Muscle layer of colon (tissue), 2 donors: ENCODE data around the gene THUMPD2.

Experiments
- H3K27ac ChIP-seq: one replicate; pipeline ENCODE4 v1.7.0; 2013; ENCODE audit warnings: low read depth, mild to moderate bottlenecking, low read length, moderate library complexity
- H3K27me3 ChIP-seq, 2 donors: one replicate each; pipeline ENCODE4 v1.7.0; 2013; ENCODE audit warnings: low read length in 2 of 2, mild to moderate bottlenecking in 2 of 2; ENCODE audit not compliant: insufficient read depth in 2 of 2, control insufficient read depth in 1 of 2
- H3K36me3 ChIP-seq: one replicate; pipeline ENCODE4 v1.7.0; 2013; ENCODE audit warnings: mild to moderate bottlenecking, low read length; ENCODE audit not compliant: insufficient read depth
- H3K4me1 ChIP-seq: one replicate; pipeline ENCODE4 v1.7.0; 2013; ENCODE audit warnings: mild to moderate bottlenecking, low read length; ENCODE audit not compliant: insufficient read depth
- H3K4me3 ChIP-seq, 2 donors: one replicate each; pipeline ENCODE4 v1.7.0; 2013; ENCODE audit warnings: low read length in 2 of 2, low read depth in 1 of 2, mild to moderate bottlenecking in 1 of 2, moderate library complexity in 1 of 2
- H3K9ac ChIP-seq: one replicate; pipeline ENCODE4 v1.7.0; 2013; ENCODE audit warnings: low read length
- H3K9me3 ChIP-seq: one replicate; pipeline ENCODE4 v1.7.0; 2013; ENCODE audit warnings: mild to moderate bottlenecking, low read length
- donor health status: abdominal sarcoma.
- donor health status: Adenocarcinoma of cecum.

THUMPD2 gene

GRCh38 chr2:39696101-39696553 is 82.9 kb downstream of the THUMPD2 start:
- H3K27ac ChIP-seq = no peak overlapping the region
- no peaks in the 10 kb centered on the region for H3K9me3 ChIP-seq
- no peaks in the 10 kb centered on the region for H3K27me3 ChIP-seq
- peaks cover 19% of the 10 kb centered on the region for H3K4me1 ChIP-seq
- H3K36me3 ChIP-seq = no peaks in the 10 kb centered on the region
- no peak overlapping the region for H3K9ac ChIP-seq
- no peak overlapping the region for H3K4me3 ChIP-seq

DNA sequence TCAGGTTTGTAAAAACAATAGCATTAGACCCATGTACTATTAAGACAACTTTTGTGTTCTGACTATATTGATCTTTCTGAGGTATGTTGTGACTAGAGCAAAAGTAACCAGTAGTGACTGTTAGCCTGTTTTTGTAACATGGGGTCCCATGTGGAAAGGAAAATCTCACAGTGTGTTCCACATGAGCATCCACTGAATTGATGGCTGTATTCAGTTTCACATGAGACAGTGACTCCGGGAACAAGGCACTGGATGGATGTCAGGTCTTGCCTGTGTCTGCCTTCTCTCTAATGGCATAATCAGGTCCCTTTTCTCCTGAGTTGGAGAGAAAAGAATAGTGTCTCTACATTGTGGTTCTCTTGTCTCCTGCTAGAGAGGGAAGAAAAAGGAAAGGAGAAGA is 85.8 kb downstream of the THUMPD2 start:
- Histone ChIP-seq H3K27me3 (no peaks in the 10 kb centered on the region), H3K9ac (no peak overlapping the region), H3K4me1 (peaks cover 19% of the 10 kb centered on the region), H3K9me3 (no peaks in the 10 kb centered on the region), H3K36me3 (no peaks in the 10 kb centered on the region), H3K4me3 (no peak overlapping the region), H3K27ac (no peak overlapping the region)

DNA sequence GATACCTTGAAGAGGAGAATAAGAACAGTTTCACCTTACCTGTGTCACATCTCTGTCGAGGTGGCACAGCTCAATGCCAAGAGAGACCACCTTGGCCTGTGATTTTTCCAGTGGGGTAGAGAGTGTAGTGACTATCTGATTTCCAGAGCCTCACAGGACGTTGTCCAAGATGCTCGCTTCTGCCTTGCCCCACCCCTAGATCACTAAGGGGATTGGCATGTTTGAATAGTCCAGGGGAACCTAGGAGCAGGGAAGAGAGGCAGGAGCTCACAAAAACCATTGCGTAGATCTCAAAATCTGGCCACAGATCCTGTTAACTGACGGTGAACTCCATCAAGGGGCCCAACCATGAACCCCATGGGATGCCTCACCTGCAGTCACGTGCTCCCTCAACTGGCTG is 89.2 kb downstream of the THUMPD2 start:
- H3K4me1 ChIP-seq = no peaks in the 10 kb centered on the region
- H3K4me3 ChIP-seq = no peak overlapping the region
- no peak overlapping the region for H3K27ac ChIP-seq
- no peaks in the 10 kb centered on the region for H3K36me3 ChIP-seq
- no peak overlapping the region for H3K9ac ChIP-seq
- H3K27me3 ChIP-seq = no peaks in the 10 kb centered on the region
- no peaks in the 10 kb centered on the region for H3K9me3 ChIP-seq

DNA sequence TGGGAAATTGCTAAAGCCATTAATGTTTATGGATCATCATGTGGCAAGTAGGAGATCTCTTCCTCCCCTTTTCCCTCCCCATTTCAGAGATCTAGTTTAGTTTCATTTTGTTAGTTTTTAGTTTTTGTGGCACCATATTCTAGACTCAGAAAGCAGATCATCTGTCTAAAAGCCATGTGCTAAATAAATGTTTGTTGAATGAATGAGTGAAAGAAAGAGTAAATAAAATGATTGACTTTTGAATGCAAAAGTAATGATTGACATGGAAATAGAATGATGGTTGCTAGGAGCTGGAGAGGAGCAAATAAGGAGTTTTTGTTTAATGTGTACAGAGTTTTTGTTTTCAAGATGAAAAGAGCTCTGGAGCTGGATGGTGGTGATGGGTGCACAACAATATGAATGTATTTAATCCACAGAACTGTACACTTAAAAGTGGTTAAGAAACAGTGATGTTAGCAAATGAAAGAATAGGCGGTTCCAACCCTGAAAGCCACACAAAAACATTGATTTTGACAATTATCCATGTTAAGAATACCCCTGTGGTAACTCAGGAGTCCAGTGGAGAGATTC is 89.7 kb downstream of the THUMPD2 start:
- Histone ChIP-seq H3K4me1 (no peaks in the 10 kb centered on the region), H3K9me3 (no peaks in the 10 kb centered on the region), H3K27me3 (no peaks in the 10 kb centered on the region), H3K9ac (no peak overlapping the region), H3K27ac (no peak overlapping the region), H3K36me3 (no peaks in the 10 kb centered on the region), H3K4me3 (no peak overlapping the region)

DNA sequence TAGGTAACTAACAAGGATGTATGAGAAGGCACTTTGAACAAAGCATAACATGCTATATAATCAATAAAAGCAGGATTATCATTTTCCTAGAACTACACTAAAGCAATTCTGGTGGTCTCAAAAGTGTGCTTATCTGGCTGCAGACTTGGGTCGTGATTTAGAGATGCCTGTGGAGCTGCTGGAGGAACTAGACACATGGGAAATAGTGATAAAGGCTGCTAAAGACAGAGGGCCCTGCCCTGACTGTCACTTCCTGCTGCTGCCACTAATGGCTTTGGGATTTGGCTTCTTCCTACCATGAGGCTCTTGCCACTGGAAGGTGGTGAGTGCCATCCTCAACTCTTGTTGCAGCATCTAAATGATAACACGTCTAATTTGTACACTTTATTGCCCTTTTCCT is 90.9 kb downstream of the THUMPD2 start:
- Histone ChIP-seq H3K9me3 (no peaks in the 10 kb centered on the region), H3K4me3 (no peak overlapping the region), H3K9ac (no peak overlapping the region), H3K4me1 (no peaks in the 10 kb centered on the region), H3K27me3 (no peaks in the 10 kb centered on the region), H3K36me3 (no peaks in the 10 kb centered on the region), H3K27ac (no peak overlapping the region)

- H3K4me1 ChIP-seq = no peaks in the 10 kb centered on the region
- no peaks in the 10 kb centered on the region for H3K27me3 ChIP-seq
- H3K9me3 ChIP-seq = no peaks in the 10 kb centered on the region
- H3K4me3 ChIP-seq = no peak overlapping the region
- no peaks in the 10 kb centered on the region for H3K36me3 ChIP-seq
- no peak overlapping the region for H3K9ac ChIP-seq
- no peak overlapping the region for H3K27ac ChIP-seq
These were observed 92.6 kb downstream of the THUMPD2 start for GRCh38 chr2:39686456-39686855.
